Neural cell (in vitro differentiated cells): ENCODE results near the gene ANKIB1. TPM values are rescaled to one million over a fixed set of nuclear protein-coding genes. Genes with fewer than 3 reads are reported as not detected.

Source experiments
- H2AFZ ChIP-seq: fragments of 200-600, 300-800 bp; sonication (generic), shearing (Covaris generic); 2 replicates; pipeline ENCODE4 v1.6.0; 2014; ENCODE audit warnings: low read depth, mild to moderate bottlenecking, antibody characterized with exemption, low read length, moderate library complexity
- H3F3A ChIP-seq: fragments of 200-600 bp; shearing (Covaris generic); 2 replicates; pipeline ENCODE4 v1.6.1; 2016; ENCODE audit warnings: mild to moderate bottlenecking, moderate library complexity, mixed read lengths, antibody characterized with exemption, low read length; ENCODE audit not compliant: insufficient read depth, poor library complexity, severe bottlenecking
- H3K27ac ChIP-seq: fragments of 200-600, 300-800 bp; sonication (generic), shearing (Covaris generic); 2 replicates; pipeline ENCODE4 v1.5.1; 2014; ENCODE audit warnings: mild to moderate bottlenecking, low read length, moderate library complexity
- H3K27me3 ChIP-seq: fragments of 300-800, 200-600 bp; sonication (generic), shearing (Covaris generic); 2 replicates; pipeline ENCODE4 v1.6.0; 2014; ENCODE audit warnings: mild to moderate bottlenecking, low read depth, low read length, moderate library complexity; ENCODE audit not compliant: insufficient read depth
- H3K36me3 ChIP-seq: fragments of 300-800, 200-600 bp; sonication (generic), shearing (Covaris generic); 2 replicates; pipeline ENCODE4 v1.5.1; 2014; ENCODE audit warnings: mild to moderate bottlenecking, antibody characterized with exemption, low read length, moderate library complexity; ENCODE audit not compliant: insufficient read depth
- H3K4me2 ChIP-seq: fragments of 300-800, 200-600 bp; sonication (generic), shearing (Covaris generic); 2 replicates; pipeline ENCODE4 v1.6.0; 2014; ENCODE audit warnings: mild to moderate bottlenecking, low read length
- H3K4me3 ChIP-seq: fragments of 300-800, 200-600 bp; sonication (generic), shearing (Covaris generic); 2 replicates; pipeline ENCODE4 v1.5.1; 2014; ENCODE audit warnings: mild to moderate bottlenecking, low read length, moderate library complexity
- H3K79me2 ChIP-seq: fragments of 200-600 bp; shearing (Covaris generic); replicated peaks from 2 replicates; pipeline ENCODE4 v1.6.0; 2014; ENCODE audit warnings: mild to moderate bottlenecking, low read length, moderate library complexity; ENCODE audit not compliant: insufficient read depth
- H3K9ac ChIP-seq: fragments of 300-800, 200-600 bp; sonication (generic), shearing (Covaris generic); 2 replicates; pipeline ENCODE4 v1.6.1; 2016; ENCODE audit warnings: mild to moderate bottlenecking, low read length, mixed read lengths
- H3K9me2 ChIP-seq: fragments of 200-600 bp; shearing (Covaris generic); 2 replicates; pipeline ENCODE4 v1.6.1; 2016; ENCODE audit warnings: mild to moderate bottlenecking, low read length, mixed read lengths; ENCODE audit not compliant: insufficient read depth
- H3K9me3 ChIP-seq: fragments of 200-600, 300-800 bp; sonication (generic), shearing (Covaris generic); 2 replicates; pipeline ENCODE4 v1.6.1; 2016; ENCODE audit warnings: mild to moderate bottlenecking, mixed run types, low read length, moderate library complexity, mixed read lengths
- H4K20me1 ChIP-seq: fragments of 200-600 bp; shearing (Covaris generic); 2 replicates; pipeline ENCODE4 v1.6.1; 2016; ENCODE audit warnings: mild to moderate bottlenecking, mixed run types; ENCODE audit not compliant: insufficient read depth
- EP300 ChIP-seq: fragments of 450-650 bp; conservative IDR thresholded peaks from 2 replicates; pipeline ENCODE4 v1.6.1; 2014; ENCODE audit warnings: antibody characterized with exemption, mild to moderate bottlenecking, moderate library complexity; ENCODE audit not compliant: poor library complexity, severe bottlenecking
- EZH2 ChIP-seq: fragments of 200-600, 300-800 bp; shearing (Covaris generic), sonication (generic); IDR thresholded peaks from 2 replicates; pipeline ENCODE4 v1.6.1; 2014; ENCODE audit warnings: antibody characterized with exemption, low read length, borderline replicate concordance, mild to moderate bottlenecking; ENCODE audit not compliant: insufficient read depth, poor library complexity, severe bottlenecking
- MXI1 ChIP-seq: fragments of 450-650 bp; conservative IDR thresholded peaks from 2 replicates; pipeline ENCODE4 v1.6.1; 2014; ENCODE audit warnings: antibody characterized with exemption, mild to moderate bottlenecking; ENCODE audit not compliant: poor library complexity, severe bottlenecking
- POLR2AphosphoS5 ChIP-seq: IDR thresholded peaks from 2 replicates; pipeline ENCODE4 v1.6.1; 2012
- RAD21 ChIP-seq: fragments of 450-650 bp; conservative IDR thresholded peaks from 2 replicates; pipeline ENCODE4 v1.6.1; 2014; ENCODE audit warnings: antibody characterized with exemption, mild to moderate bottlenecking, moderate library complexity
- SMC3 ChIP-seq: fragments of 450-650 bp; conservative IDR thresholded peaks from 2 replicates; pipeline ENCODE4 v1.6.1; 2014; ENCODE audit warnings: antibody characterized with exemption, mild to moderate bottlenecking, moderate library complexity; ENCODE audit not compliant: poor library complexity
- TAF1 ChIP-seq: IDR thresholded peaks from 2 replicates; pipeline ENCODE4 v1.6.1; 2012; ENCODE audit warnings: low read depth
- polyA plus RNA-seq: library from polyadenylated mRNA; depleted of rRNA; stranded (reverse); fragments of >200 nt; gene quantifications from 2 replicates; pipeline ENCODE4 v1.2.3, GENCODE V29; 2014
- TF ChIP-seq, protein P1 (sequence below): IDR thresholded peaks from 2 replicates; pipeline ENCODE4 v1.6.1; 2012; ENCODE audit warnings: borderline replicate concordance
- TF ChIP-seq, protein P2 (sequence below): fragments of 450-650 bp; IDR thresholded peaks from 2 replicates; pipeline ENCODE4 v1.5.1; 2014; ENCODE audit warnings: antibody characterized with exemption, mild to moderate bottlenecking, moderate library complexity; ENCODE audit not compliant: poor library complexity, severe bottlenecking

Gene ANKIB1
- polyA plus RNA-seq, 1 donor from 2014 or later, result 83.0 TPM

DNA sequence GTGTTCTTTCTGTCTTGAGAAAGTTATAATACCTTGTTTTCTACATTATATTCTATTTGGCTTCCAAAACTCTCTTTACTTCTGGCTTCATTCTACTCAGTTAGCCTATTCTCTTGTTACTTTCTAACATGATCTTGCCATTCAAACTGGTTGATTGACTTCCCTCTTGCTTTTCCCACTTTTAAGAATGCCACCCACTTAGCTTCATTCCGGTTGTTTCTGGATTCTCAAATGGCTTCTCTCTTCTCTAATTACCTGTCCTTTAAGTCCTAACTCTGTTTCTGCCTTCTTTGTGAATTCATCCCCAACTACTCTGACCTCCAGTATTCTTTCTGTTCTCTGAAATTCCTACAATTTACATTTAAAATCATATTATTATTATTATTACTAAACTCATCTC lies 52.0 kb downstream of the ANKIB1 start:
- Histone ChIP-seq H3K9me3 (no peaks in the 10 kb centered on the region), H3F3A (no peaks in the 10 kb centered on the region), H3K27ac (no peak overlapping the region), H2AFZ (no peak overlapping the region), H4K20me1 (no peaks in the 10 kb centered on the region), H3K9ac (no peak overlapping the region), H3K27me3 (no peaks in the 10 kb centered on the region), H3K9me2 (no peaks in the 10 kb centered on the region), H3K79me2 (peaks cover 8% of the 10 kb centered on the region), H3K4me2 (no peak overlapping the region), H3K4me3 (no peak overlapping the region), H3K36me3 (peaks cover 5% of the 10 kb centered on the region)
- TF ChIP-seq RAD21 (no peak), TAF1 (no peak), MXI1 (no peak), POLR2AphosphoS5 (no peak), EZH2 (no peak), SMC3 (no peak), EP300 (no peak)
- TF ChIP-seq, protein P1, sequence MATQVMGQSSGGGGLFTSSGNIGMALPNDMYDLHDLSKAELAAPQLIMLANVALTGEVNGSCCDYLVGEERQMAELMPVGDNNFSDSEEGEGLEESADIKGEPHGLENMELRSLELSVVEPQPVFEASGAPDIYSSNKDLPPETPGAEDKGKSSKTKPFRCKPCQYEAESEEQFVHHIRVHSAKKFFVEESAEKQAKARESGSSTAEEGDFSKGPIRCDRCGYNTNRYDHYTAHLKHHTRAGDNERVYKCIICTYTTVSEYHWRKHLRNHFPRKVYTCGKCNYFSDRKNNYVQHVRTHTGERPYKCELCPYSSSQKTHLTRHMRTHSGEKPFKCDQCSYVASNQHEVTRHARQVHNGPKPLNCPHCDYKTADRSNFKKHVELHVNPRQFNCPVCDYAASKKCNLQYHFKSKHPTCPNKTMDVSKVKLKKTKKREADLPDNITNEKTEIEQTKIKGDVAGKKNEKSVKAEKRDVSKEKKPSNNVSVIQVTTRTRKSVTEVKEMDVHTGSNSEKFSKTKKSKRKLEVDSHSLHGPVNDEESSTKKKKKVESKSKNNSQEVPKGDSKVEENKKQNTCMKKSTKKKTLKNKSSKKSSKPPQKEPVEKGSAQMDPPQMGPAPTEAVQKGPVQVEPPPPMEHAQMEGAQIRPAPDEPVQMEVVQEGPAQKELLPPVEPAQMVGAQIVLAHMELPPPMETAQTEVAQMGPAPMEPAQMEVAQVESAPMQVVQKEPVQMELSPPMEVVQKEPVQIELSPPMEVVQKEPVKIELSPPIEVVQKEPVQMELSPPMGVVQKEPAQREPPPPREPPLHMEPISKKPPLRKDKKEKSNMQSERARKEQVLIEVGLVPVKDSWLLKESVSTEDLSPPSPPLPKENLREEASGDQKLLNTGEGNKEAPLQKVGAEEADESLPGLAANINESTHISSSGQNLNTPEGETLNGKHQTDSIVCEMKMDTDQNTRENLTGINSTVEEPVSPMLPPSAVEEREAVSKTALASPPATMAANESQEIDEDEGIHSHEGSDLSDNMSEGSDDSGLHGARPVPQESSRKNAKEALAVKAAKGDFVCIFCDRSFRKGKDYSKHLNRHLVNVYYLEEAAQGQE, result no peak
- TF ChIP-seq, protein P2, sequence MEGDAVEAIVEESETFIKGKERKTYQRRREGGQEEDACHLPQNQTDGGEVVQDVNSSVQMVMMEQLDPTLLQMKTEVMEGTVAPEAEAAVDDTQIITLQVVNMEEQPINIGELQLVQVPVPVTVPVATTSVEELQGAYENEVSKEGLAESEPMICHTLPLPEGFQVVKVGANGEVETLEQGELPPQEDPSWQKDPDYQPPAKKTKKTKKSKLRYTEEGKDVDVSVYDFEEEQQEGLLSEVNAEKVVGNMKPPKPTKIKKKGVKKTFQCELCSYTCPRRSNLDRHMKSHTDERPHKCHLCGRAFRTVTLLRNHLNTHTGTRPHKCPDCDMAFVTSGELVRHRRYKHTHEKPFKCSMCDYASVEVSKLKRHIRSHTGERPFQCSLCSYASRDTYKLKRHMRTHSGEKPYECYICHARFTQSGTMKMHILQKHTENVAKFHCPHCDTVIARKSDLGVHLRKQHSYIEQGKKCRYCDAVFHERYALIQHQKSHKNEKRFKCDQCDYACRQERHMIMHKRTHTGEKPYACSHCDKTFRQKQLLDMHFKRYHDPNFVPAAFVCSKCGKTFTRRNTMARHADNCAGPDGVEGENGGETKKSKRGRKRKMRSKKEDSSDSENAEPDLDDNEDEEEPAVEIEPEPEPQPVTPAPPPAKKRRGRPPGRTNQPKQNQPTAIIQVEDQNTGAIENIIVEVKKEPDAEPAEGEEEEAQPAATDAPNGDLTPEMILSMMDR, result no peak

DNA sequence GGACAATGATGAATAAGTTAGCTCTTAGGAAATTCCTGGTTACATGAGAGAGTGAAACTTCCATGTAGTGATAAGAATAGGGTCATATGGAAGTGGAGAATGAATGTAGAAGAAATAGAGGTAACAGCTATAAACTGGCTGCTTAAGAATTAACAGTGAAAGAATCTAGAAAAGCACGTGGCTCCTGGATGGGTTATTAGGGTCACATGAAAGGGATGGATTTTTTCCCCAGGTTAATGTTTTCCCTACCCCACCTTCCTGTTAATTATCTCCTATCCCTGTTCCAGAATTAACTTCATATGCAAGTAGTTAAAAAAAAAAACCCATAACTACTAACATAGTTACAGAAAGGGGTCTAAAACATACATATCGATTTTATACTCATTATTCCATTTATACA lies 58.0 kb downstream of the ANKIB1 start:
- Histone ChIP-seq H3K4me3 (no peak overlapping the region), H3K36me3 (peaks cover 7% of the 10 kb centered on the region), H3K4me2 (no peak overlapping the region), H3K27ac (no peak overlapping the region), H3K9me2 (no peaks in the 10 kb centered on the region), H4K20me1 (no peaks in the 10 kb centered on the region), H3K9me3 (no peaks in the 10 kb centered on the region), H3K9ac (no peak overlapping the region), H3K27me3 (no peaks in the 10 kb centered on the region), H3K79me2 (no peaks in the 10 kb centered on the region), H2AFZ (no peak overlapping the region), H3F3A (no peaks in the 10 kb centered on the region)
- TF ChIP-seq TAF1 (no peak), EP300 (no peak), POLR2AphosphoS5 (no peak), MXI1 (no peak), RAD21 (no peak), SMC3 (no peak), EZH2 (no peak)
- TF ChIP-seq, protein P2, result no peak
- TF ChIP-seq, protein P1, result no peak
